ENCODE measurements around the gene NFS1. TPM values are rescaled to one million over a fixed set of nuclear protein-coding genes. Genes with fewer than 3 reads are reported as not detected.

Gene NFS1
- total RNA-seq, 1 donor from 2014 or later: 22.3 TPM

Other genes starting within 250 kb of the NFS1 start
- 21.2 and 28.0 TPM in 2 replicates for gene CEP250, start 243.8 kb downstream of the NFS1 start, total RNA-seq
- gene C20orf173, start 169.7 kb downstream of the NFS1 start, total RNA-seq: not detected in 2 replicates
- 254 and 305 TPM in 2 replicates for gene ERGIC3, start 157.3 kb downstream of the NFS1 start, total RNA-seq
- gene SPAG4, start 83.5 kb downstream of the NFS1 start, total RNA-seq: 6.7 and 13.7 TPM in 2 replicates
- 160 and 166 TPM in 2 replicates for gene CPNE1, start 34.5 kb downstream of the NFS1 start, total RNA-seq
- 64.1 and 70.8 TPM in 2 replicates for gene RBM12, start 34.5 kb downstream of the NFS1 start, total RNA-seq
- 110 and 266 TPM in 2 replicates for gene ROMO1, start 53 bp upstream of the NFS1 start, total RNA-seq
- gene RBM39, start 42.9 kb upstream of the NFS1 start, total RNA-seq: 247 and 325 TPM in 2 replicates
- 29.8 and 30.9 TPM in 2 replicates for gene PHF20, start 72.7 kb upstream of the NFS1 start, total RNA-seq